Measurements from ENCODE around the gene VDAC1.

GRCh38 chr5:133998042-133998441, 6.7 kb downstream of the VDAC1 start:
- TF ChIP-seq, protein P1, sequence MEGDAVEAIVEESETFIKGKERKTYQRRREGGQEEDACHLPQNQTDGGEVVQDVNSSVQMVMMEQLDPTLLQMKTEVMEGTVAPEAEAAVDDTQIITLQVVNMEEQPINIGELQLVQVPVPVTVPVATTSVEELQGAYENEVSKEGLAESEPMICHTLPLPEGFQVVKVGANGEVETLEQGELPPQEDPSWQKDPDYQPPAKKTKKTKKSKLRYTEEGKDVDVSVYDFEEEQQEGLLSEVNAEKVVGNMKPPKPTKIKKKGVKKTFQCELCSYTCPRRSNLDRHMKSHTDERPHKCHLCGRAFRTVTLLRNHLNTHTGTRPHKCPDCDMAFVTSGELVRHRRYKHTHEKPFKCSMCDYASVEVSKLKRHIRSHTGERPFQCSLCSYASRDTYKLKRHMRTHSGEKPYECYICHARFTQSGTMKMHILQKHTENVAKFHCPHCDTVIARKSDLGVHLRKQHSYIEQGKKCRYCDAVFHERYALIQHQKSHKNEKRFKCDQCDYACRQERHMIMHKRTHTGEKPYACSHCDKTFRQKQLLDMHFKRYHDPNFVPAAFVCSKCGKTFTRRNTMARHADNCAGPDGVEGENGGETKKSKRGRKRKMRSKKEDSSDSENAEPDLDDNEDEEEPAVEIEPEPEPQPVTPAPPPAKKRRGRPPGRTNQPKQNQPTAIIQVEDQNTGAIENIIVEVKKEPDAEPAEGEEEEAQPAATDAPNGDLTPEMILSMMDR (conservative IDR thresholded peaks at IDR 0.05; ENCODE audit: low read length), result no peak
- TF ChIP-seq EZH2phosphoT487 (IDR thresholded peaks at IDR 0.05; ENCODE audit: borderline replicate concordance, low read depth, low read length), result no peak

Data from OCI-LY7 (cell line).